Kidney epithelial cell (primary cell): ENCODE measurements around the gene SLC4A1AP. TPM values are rescaled to one million over a fixed set of nuclear protein-coding genes. Genes with fewer than 3 reads are reported as not detected.

Source experiments
- DNase-seq: peaks from one replicate; pipeline ENCODE4 v3.0.0-alpha.2; 2010; ENCODE audit warnings: low read depth
- H3K27me3 ChIP-seq: 2 replicates; pipeline ENCODE4 v1.6.0; 2011; ENCODE audit warnings: low read length; ENCODE audit not compliant: control insufficient read depth, insufficient read depth
- H3K36me3 ChIP-seq: 2 replicates; pipeline ENCODE4 v1.5.1; 2011; ENCODE audit warnings: low read length; ENCODE audit not compliant: control insufficient read depth, insufficient read depth
- H3K4me3 ChIP-seq: 2 replicates; pipeline ENCODE4 v1.5.1; 2011; ENCODE audit warnings: low read depth, mild to moderate bottlenecking, control low read depth, low read length
- total RNA-seq: library from RNA; depleted of rRNA; stranded (reverse); fragments of >200 nt; gene quantifications from 2 replicates; pipeline ENCODE4 v1.2.3, GENCODE V29; 2015
- TF ChIP-seq, protein P1 (sequence below): IDR thresholded peaks from 2 replicates; pipeline ENCODE4 v1.5.1; 2011; ENCODE audit warnings: mild to moderate bottlenecking, moderate library complexity, low read length, control low read depth, inconsistent platforms; ENCODE audit not compliant: insufficient read depth, poor library complexity, severe bottlenecking

The SLC4A1AP gene
- total RNA-seq, 1 donor from 2014 or later: 25.0 TPM

DNA sequence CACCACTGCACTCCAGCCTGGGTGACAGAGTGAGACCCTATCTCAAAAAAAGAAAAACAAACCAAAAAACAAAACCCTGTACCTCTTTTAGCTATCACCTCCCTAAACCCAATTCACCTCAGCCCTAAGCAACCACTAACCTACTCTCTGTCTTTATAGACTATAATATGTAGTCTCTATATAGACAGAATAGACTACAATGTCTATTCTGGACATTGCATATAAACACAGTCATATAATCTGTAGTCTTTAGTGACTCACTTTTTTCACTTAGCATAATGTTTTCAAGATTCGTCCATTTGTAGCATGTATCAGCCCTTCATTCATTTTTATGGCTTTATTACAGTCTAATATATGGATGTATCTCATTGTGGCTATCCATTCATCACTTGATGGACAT lies 70.6 kb downstream of the SLC4A1AP start:
- no peaks in the 10 kb centered on the region for H3K36me3 ChIP-seq
- no peak for DNase-seq
- no peaks in the 10 kb centered on the region for H3K27me3 ChIP-seq
- TF ChIP-seq, protein P1, sequence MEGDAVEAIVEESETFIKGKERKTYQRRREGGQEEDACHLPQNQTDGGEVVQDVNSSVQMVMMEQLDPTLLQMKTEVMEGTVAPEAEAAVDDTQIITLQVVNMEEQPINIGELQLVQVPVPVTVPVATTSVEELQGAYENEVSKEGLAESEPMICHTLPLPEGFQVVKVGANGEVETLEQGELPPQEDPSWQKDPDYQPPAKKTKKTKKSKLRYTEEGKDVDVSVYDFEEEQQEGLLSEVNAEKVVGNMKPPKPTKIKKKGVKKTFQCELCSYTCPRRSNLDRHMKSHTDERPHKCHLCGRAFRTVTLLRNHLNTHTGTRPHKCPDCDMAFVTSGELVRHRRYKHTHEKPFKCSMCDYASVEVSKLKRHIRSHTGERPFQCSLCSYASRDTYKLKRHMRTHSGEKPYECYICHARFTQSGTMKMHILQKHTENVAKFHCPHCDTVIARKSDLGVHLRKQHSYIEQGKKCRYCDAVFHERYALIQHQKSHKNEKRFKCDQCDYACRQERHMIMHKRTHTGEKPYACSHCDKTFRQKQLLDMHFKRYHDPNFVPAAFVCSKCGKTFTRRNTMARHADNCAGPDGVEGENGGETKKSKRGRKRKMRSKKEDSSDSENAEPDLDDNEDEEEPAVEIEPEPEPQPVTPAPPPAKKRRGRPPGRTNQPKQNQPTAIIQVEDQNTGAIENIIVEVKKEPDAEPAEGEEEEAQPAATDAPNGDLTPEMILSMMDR: no peak
- no peak overlapping the region for H3K4me3 ChIP-seq

DNA sequence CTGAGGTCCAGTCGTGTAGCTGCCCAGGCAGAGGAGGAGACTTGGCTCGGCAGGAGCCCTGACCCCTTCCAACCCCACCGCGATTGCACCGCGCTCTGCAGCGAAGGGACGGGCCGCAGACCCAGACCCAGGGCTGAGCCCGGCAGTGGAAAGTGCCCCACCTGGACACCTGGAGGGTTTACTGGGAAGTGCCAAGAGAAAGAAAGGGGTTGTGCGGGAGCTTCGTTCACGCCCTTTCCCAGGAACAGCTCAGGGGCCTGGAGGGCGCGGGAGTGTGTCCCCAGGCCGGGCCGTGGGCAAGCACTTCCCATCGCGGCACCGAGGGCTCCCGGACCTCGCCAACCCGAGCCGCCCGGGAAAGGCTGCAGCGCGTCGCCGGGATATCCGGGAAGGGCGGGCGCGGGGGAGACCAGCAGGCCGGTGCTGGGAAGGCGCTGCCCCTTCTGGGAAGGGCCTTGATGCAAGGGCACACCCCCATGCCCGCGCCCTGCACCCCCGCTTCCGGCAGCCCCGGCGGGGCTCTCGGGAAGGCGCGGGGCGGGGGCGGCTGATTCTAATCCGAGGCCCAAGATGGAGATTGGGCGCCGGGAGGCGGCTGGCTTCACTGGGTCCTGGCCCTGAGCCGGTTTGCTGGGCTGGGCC lies 71.7 kb downstream of the SLC4A1AP start:
- Histone ChIP-seq H3K4me3 (peak overlapping the region; percentile 28), H3K27me3 (no peaks in the 10 kb centered on the region)
- no peak for DNase-seq

DNA sequence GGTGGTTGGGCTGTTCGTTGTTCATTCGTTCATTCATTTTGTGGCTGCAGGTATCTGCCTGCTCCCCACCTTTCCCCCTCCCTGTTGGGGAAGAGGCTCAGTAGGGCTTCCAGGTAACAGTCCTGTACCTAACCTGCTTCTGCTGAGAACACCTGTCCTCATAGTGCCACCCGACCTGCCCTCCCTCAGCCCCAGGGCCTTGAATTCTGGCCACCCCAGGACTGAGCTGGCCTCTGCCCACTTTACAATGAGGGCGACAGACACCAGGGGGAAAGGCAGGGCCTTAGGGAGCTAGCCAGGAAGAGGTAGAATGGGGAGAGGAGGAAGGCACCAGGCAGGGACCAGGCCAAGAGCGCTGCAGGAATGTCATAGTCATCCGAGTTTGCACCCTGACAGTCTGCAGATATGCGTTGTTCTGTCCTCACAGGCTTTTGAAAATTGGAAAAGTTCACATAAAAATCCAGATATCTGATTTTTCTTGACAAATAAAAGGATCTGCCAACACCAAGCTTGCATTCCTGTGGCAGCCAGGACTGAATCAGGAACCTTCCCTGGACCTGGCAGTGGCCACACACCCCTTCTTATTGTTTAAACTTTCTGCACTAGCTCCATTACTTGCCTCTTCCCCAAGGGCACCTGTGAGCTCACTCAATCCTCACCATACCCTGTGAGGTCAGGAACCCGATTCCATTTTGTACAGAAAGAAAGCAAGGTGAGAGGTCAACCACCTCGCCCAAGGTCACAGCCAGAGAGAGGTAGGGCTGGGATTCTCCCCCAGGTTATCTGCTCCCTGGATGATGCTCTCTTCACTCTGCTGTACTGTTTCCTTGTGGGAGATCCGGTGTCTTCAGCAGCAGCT lies 72.6 kb downstream of the SLC4A1AP start:
- no peaks in the 10 kb centered on the region for H3K36me3 ChIP-seq
- no peak for DNase-seq
- H3K4me3 ChIP-seq: no peak overlapping the region
- TF ChIP-seq, protein P1: no peak
- no peaks in the 10 kb centered on the region for H3K27me3 ChIP-seq

More for the DNA sequence above, 71.7 kb downstream of the SLC4A1AP start:
- no peaks in the 10 kb centered on the region for H3K36me3 ChIP-seq
- TF ChIP-seq, protein P1: no peak

DNA sequence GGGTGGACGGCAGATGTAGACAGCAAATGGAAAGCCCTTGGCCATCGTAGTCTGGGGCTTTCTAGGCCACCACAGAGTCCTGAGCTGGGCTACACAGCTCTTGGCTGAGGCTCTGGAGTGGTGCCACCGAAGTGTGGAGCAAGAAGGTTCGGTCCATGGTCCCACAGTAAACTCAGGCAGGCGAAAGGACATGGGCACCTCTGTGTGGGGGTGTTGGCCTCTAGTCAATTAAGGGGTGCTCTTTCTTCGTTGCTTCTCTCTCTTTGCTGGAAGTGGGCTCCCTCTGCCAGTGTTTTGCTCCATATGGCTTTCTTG lies 73.2 kb downstream of the SLC4A1AP start:
- Histone ChIP-seq H3K36me3 (no peaks in the 10 kb centered on the region), H3K27me3 (no peaks in the 10 kb centered on the region), H3K4me3 (no peak overlapping the region)
- DNase-seq: no peak
- TF ChIP-seq, protein P1: no peak

DNA sequence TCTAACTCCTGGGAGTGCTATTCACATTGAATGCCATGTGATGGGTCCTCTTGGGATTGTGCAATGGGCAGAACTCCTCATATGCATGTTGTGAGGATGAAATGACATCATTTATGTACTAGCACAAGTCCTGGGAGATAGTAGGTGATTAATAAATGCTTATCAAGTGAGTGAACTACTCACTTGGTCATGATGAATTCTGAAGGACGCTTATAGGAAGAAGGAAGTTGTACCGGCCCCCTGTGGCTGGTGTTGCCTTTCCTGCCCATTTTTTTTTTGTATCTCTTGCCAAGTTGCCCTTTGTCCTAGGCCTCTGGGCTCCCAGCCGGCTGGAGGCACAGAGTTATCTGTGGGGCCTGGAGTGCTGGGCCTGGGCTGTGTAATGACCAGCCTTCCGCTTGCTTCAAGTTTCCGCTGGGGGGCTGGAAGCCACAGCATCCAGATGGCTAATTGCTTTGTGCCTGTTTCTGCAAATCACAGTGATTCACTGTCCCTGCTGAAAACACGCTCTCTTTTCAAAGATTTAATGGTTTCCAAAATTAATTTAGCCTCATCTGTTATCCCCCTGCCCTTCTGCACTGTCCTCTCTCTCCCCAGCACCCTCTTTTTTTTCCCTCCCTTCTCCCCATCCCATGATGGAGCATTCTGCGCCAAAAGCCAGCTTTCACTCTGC lies 74.1 kb downstream of the SLC4A1AP start:
- Histone ChIP-seq H3K27me3 (no peaks in the 10 kb centered on the region), H3K36me3 (no peaks in the 10 kb centered on the region), H3K4me3 (no peak overlapping the region)
- DNase-seq: no peak
- TF ChIP-seq, protein P1: no peak
